Measurements from ENCODE around the gene PIGR. TPM values are rescaled to one million over a fixed set of nuclear protein-coding genes. Genes with fewer than 3 reads are reported as not detected.

PIGR gene
- total RNA-seq, 2 donors from 2014 or later, result 7,504 to 12,164 TPM

- intact Hi-C loops (cut with DNase I), result loop anchor here (10.0 kb wide), 2 partner anchors 280 to 420 kb away; partner anchors contain the start of gene DYRK3
- TF ChIP-seq CTCF (IDR thresholded peaks at IDR 0.05), result no peak
- Histone ChIP-seq H3K9ac (ENCODE audit: low read depth in 2 of 2, low read length in 2 of 2) (no peak overlapping the region), H3K27me3 (no peaks in the 10 kb centered on the region), H3K4me3 (no peak overlapping the region), H3K4me1 (peaks cover under 1% of the 10 kb centered on the region), H3K9me3 (no peaks in the 10 kb centered on the region), H3K27ac (no peak overlapping the region), H3K36me3 (no peaks in the 10 kb centered on the region)
- no peak for DNase-seq
Measured at GRCh38 chr1:206915030-206915735, 31.1 kb downstream of the PIGR start.

- no peak overlapping the region for H3K4me3 ChIP-seq
- intact Hi-C loops (cut with DNase I), result loop anchor here (2.0 to 10.0 kb wide), 4 partner anchors 107 to 419 kb away; partner anchors contain the start of gene DYRK3
- no peak overlapping the region for H3K9ac ChIP-seq (ENCODE audit: low read depth in 2 of 2, low read length in 2 of 2)
- H3K36me3 ChIP-seq, result no peaks in the 10 kb centered on the region
- H3K27me3 ChIP-seq, result no peaks in the 10 kb centered on the region
- DNase-seq, result no peak
- no peak overlapping the region for H3K27ac ChIP-seq
- no peak for TF ChIP-seq CTCF (IDR thresholded peaks at IDR 0.05)
- H3K9me3 ChIP-seq, result no peaks in the 10 kb centered on the region
- H3K4me1 ChIP-seq, result peaks cover 8% of the 10 kb centered on the region
Measured at GRCh38 chr1:206913766-206914537, 32.3 kb downstream of the PIGR start.

GRCh38 chr1:206912445-206913095 is 33.7 kb downstream of the PIGR start:
- Histone ChIP-seq H3K27ac (no peak overlapping the region), H3K27me3 (no peaks in the 10 kb centered on the region), H3K9me3 (no peaks in the 10 kb centered on the region), H3K36me3 (no peaks in the 10 kb centered on the region), H3K9ac (ENCODE audit: low read depth in 2 of 2, low read length in 2 of 2) (no peak overlapping the region), H3K4me3 (no peak overlapping the region), H3K4me1 (peaks cover 11% of the 10 kb centered on the region)
- DNase-seq, result peak; percentile 81
- TF ChIP-seq CTCF (IDR thresholded peaks at IDR 0.05), result peak; percentile 76
- intact Hi-C loops (cut with DNase I), result loop anchor here (2.0 to 10.0 kb wide), 4 partner anchors 105 to 418 kb away; partner anchors contain the start of gene DYRK3

- no peak for DNase-seq
- intact Hi-C loops (cut with DNase I), result loop anchor here (5.0 to 10.0 kb wide), 3 partner anchors 104 to 416 kb away; partner anchors contain the start of gene DYRK3
Measured at GRCh38 chr1:206911064-206911663, 35.1 kb downstream of the PIGR start.

More at GRCh38 chr1:206911064-206911663, 35.1 kb downstream of the PIGR start:
- peak; percentile 95 for TF ChIP-seq CTCF (IDR thresholded peaks at IDR 0.05)
- no peak overlapping the region for H3K27ac ChIP-seq
- H3K9ac ChIP-seq (ENCODE audit: low read depth in 2 of 2, low read length in 2 of 2), result no peak overlapping the region
- H3K27me3 ChIP-seq, result no peaks in the 10 kb centered on the region
- no peaks in the 10 kb centered on the region for H3K36me3 ChIP-seq
- H3K4me1 ChIP-seq, result peaks cover 11% of the 10 kb centered on the region
- H3K4me3 ChIP-seq, result no peak overlapping the region
- H3K9me3 ChIP-seq, result no peaks in the 10 kb centered on the region
